Breast epithelium (tissue), 4 donors: ENCODE measurements around the gene LGI4. TPM values are rescaled to one million over a fixed set of nuclear protein-coding genes. Genes with fewer than 3 reads are reported as not detected.
"Not testable (repeated sequence)": the region's sequence is repeated elsewhere in the genome, so short reads cannot be mapped to it uniquely, and the experiment has no call there.

Source experiments
- DNase-seq, 2 donors: peaks; one replicate each; pipeline ENCODE4 v3.0.0-alpha.2; 2019; ENCODE audit warnings: low spot score in 2 of 2
- H3K27ac ChIP-seq, 2 donors: fragments of 200-600 bp; sonication (generic) in 1 of 2; one replicate each; pipeline ENCODE4 v1.5.1; 2016 to 2019; ENCODE audit warnings: mild to moderate bottlenecking in 1 of 2
- H3K27me3 ChIP-seq, 2 donors: fragments of 200-600 bp; sonication (generic) in 1 of 2; one replicate each; pipeline versions ENCODE4 v1.5.1 to v1.6.0; 2017 to 2019; ENCODE audit warnings: control low read depth in 1 of 2, mild to moderate bottlenecking in 1 of 2
- H3K36me3 ChIP-seq: fragments of 200-600 bp; one replicate; pipeline ENCODE4 v1.5.1; 2019
- H3K4me1 ChIP-seq, 2 donors: fragments of 200-600 bp; sonication (generic); one replicate each; pipeline ENCODE4 v1.5.1; 2016 to 2019; ENCODE audit warnings: control low read depth in 1 of 2
- H3K4me3 ChIP-seq, 3 donors: fragments of 200-600 bp; sonication (generic); 1 replicate in 2 of 3; 2 replicates in 1 of 3; pipeline ENCODE4 v1.5.1; 2016 to 2019; ENCODE audit warnings: mild to moderate bottlenecking in 3 of 3, moderate library complexity in 2 of 3
- H3K9me3 ChIP-seq, 2 donors: fragments of 200-600 bp; sonication (generic) in 1 of 2; one replicate each; pipeline ENCODE4 v1.5.1; 2016 to 2019; ENCODE audit warnings: control low read depth in 1 of 2
- CTCF ChIP-seq, 3 donors: fragments of 450-650 bp; IDR thresholded peaks; one replicate each; pipeline ENCODE4 v1.5.1; 2016 to 2017; ENCODE audit warnings: antibody characterized with exemption in 3 of 3, mild to moderate bottlenecking in 3 of 3, moderate library complexity in 3 of 3
- POLR2A ChIP-seq: fragments of 450-650 bp; IDR thresholded peaks from one replicate; pipeline ENCODE4 v1.6.1; 2016; ENCODE audit warnings: antibody characterized with exemption, mild to moderate bottlenecking, moderate library complexity
- POLR2AphosphoS5 ChIP-seq, 3 donors: sonication (generic); formaldehyde crosslinking; IDR thresholded peaks; one replicate each; pipeline ENCODE4 v1.6.1; 2017; ENCODE audit warnings: antibody characterized with exemption in 3 of 3
- intact Hi-C: fragments of 100-400 bp; cut with DNase I; formaldehyde crosslinking; loops from one replicate; pipeline ENCODE4 v1.15.1; 2023; ENCODE audit warnings: low total_unique reads
- total RNA-seq, 3 donors: library from RNA; depleted of rRNA; stranded (reverse); fragments of >200 nt; gene quantifications; one replicate each; pipeline ENCODE4 v1.1.0, GENCODE V29; 2016

The LGI4 gene
- total RNA-seq, 3 donors from 2014 or later: 4.3 to 37.8 (median 5.3) TPM

- TF ChIP-seq CTCF (IDR thresholded peaks at IDR 0.05) (no peak), POLR2A (no peak), POLR2AphosphoS5 (IDR thresholded peaks at IDR 0.05) (no peak)
- no peaks in the 10 kb centered on the region for H3K27me3 ChIP-seq
Observed at GRCh38 chr19:35155441-35155840, 20.6 kb upstream of the LGI4 start.

GRCh38 chr19:35154525-35155406 lies 19.9 kb upstream of the LGI4 start, which contains the start of gene FXYD5:
Gene FXYD5, plus strand, starts transcription at chr19:35154735. Its CDS starts 816 bp downstream, at chr19:35155551.
- peak in 1 of 2 donors; percentile 72 for DNase-seq
- TF ChIP-seq CTCF (IDR thresholded peaks at IDR 0.05) (peak in 1 of 3 donors; percentile 24), POLR2A (no peak), POLR2AphosphoS5 (IDR thresholded peaks at IDR 0.05) (peak in 2 of 3 donors; percentile 11 to 19)
- H3K27ac ChIP-seq: peak within 1 kb of the TSS; percentile 77 to 85
- H3K36me3 ChIP-seq: no peaks in the 10 kb centered on the region
- H3K27me3 ChIP-seq: no peaks in the 10 kb centered on the region
- peak within 1 kb of the TSS; percentile 69 to 82 (median 75) for H3K4me3 ChIP-seq
- no peaks in the 10 kb centered on the region for H3K4me1 ChIP-seq
- intact Hi-C loops: loop anchor here (10.0 kb wide), 1 partner anchor 110 kb away; the partner anchor contains the start of gene USF2
- H3K9me3 ChIP-seq: no peaks in the 10 kb centered on the region

More at GRCh38 chr19:35155441-35155840, 20.6 kb upstream of the LGI4 start:
- intact Hi-C loops: loop anchor here (10.0 kb wide), 1 partner anchor 109 kb away; the partner anchor contains the start of gene USF2
- H3K36me3 ChIP-seq: no peaks in the 10 kb centered on the region
- H3K27ac ChIP-seq: peak overlapping the region; percentile 77 to 85
- DNase-seq: no peak
- peak overlapping the region; percentile 69 to 82 (median 75) for H3K4me3 ChIP-seq
- no peaks in the 10 kb centered on the region for H3K9me3 ChIP-seq
- H3K4me1 ChIP-seq: no peaks in the 10 kb centered on the region

GRCh38 chr19:35153701-35154524 lies 19.1 kb upstream of the LGI4 start:
- no peaks in the 10 kb centered on the region for H3K27me3 ChIP-seq
- intact Hi-C loops: loop anchor here (10.0 kb wide), 1 partner anchor 111 kb away; the partner anchor contains the start of gene USF2
- no peak for DNase-seq
- H3K4me1 ChIP-seq: no peaks in the 10 kb centered on the region
- H3K4me3 ChIP-seq: peak overlapping the region; percentile 69 to 82 (median 75)
- H3K36me3 ChIP-seq: no peaks in the 10 kb centered on the region
- H3K27ac ChIP-seq: peak overlapping the region; percentile 77 to 85
- H3K9me3 ChIP-seq: no peaks in the 10 kb centered on the region
- TF ChIP-seq POLR2AphosphoS5 (IDR thresholded peaks at IDR 0.05) (no peak), CTCF (IDR thresholded peaks at IDR 0.05) (peak; percentile 58 to 69 (median 64))

GRCh38 chr19:35153129-35153522 lies 18.3 kb upstream of the LGI4 start:
- H3K36me3 ChIP-seq, H3K27ac ChIP-seq, H3K4me1 ChIP-seq, DNase-seq, H3K9me3 ChIP-seq, H3K27me3 ChIP-seq: not testable (repeated sequence)
- H3K4me3 ChIP-seq: peak overlapping the region in 1 of 3 donors; percentile 82
- intact Hi-C loops: loop anchor here (10.0 kb wide), 1 partner anchor 112 kb away; the partner anchor contains the start of gene USF2

- no peak overlapping the region for H3K27ac ChIP-seq
- no peaks in the 10 kb centered on the region for H3K4me1 ChIP-seq
- no peaks in the 10 kb centered on the region for H3K36me3 ChIP-seq
- H3K27me3 ChIP-seq: no peaks in the 10 kb centered on the region
- TF ChIP-seq POLR2AphosphoS5 (IDR thresholded peaks at IDR 0.05) (no peak), POLR2A (no peak), CTCF (IDR thresholded peaks at IDR 0.05) (no peak)
- no peak for DNase-seq
- H3K9me3 ChIP-seq: no peaks in the 10 kb centered on the region
- intact Hi-C loops: loop anchor here (10.0 kb wide), 1 partner anchor 113 kb away; the partner anchor contains the start of gene USF2
- H3K4me3 ChIP-seq: no peak overlapping the region
Observed at GRCh38 chr19:35151273-35152065, 16.6 kb upstream of the LGI4 start.
